Stimulated activated CD4-positive, alpha-beta T cell treated with anti-CD3 and anti-CD28 coated beads, Interleukin-12 subunit alpha, Interleukin-12 subunit beta, amount 100 ng/mL, for 48 hours (primary cell): Measurements from ENCODE around the gene OR2L2.
"Not testable (repeated sequence)": the region's sequence is repeated elsewhere in the genome, so short reads cannot be mapped to it uniquely, and the experiment has no call there.

Experiments used
- DNase-seq, 3 donors: peaks; one replicate each; pipeline ENCODE4 v3.0.0-alpha.2; 2020; ENCODE audit warnings: low read depth in 2 of 3, low spot score in 1 of 3

Gene OR2L2, protein sequence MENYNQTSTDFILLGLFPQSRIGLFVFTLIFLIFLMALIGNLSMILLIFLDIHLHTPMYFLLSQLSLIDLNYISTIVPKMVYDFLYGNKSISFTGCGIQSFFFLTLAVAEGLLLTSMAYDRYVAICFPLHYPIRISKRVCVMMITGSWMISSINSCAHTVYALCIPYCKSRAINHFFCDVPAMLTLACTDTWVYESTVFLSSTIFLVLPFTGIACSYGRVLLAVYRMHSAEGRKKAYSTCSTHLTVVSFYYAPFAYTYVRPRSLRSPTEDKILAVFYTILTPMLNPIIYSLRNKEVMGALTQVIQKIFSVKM

DNA sequence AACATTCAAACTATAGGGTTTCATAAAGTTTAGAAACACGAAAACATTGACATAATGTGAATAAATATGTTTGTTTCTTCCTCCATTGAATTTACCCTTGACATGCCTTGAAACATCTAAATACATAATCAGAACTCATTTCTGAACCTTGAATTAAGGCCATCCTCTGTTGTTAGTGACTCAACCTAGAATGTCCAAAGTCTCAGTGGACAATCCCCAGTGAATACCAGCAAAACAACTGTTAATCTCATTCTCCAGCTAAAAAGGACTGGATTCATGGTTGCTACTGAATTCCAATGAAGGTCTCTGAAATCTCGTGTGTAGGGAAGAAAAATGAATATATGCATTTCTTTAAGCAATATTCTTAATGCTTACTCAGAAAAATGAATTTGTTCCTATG, at the start of gene OR2L2:
Gene OR2L2, plus strand, starts transcription at position 301 of the 400 bp plus-strand sequence. CDS start 8,198 bp downstream, outside the sequence.
- DNase-seq = no peak

DNA sequence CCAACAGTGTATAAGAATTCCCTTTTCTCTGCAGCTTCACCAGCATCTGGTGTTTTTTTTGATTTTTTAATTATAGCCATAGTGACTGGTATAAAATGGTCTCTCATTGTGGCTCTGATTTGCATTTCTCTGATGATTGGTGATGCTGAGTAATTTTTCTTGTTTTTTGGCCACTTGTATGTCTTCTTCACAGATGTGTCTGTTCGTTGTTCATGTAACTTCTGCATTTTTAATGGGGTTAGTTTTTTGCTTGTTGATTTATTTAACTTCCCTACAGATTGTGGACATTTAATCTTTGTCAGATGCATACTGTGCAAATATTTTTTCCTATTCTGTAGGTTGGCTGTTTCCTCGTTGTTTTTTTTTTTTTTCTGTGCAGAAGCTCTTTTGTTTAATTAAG, 36.9 kb upstream of the OR2L2 start:
- DNase-seq = no peak

DNA sequence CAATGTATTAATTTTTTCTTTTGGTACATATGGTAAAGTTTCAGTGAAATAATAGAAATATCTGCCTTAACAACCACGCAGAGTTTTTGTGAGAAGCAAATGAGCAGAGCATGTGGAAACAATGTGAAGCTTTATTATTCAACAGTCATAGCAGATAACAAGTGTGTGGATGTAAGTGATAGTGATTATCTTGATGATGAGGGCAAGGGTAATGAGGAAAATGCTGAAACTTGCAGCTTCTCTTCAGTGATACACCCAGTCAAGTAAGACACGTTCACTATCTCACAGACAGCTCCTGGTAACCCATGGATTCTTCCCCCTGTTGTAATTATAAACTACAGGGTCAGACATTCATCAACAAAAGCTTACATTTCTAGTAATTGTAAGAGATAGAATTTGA, 31.1 kb upstream of the OR2L2 start:
- DNase-seq = no peak

DNA sequence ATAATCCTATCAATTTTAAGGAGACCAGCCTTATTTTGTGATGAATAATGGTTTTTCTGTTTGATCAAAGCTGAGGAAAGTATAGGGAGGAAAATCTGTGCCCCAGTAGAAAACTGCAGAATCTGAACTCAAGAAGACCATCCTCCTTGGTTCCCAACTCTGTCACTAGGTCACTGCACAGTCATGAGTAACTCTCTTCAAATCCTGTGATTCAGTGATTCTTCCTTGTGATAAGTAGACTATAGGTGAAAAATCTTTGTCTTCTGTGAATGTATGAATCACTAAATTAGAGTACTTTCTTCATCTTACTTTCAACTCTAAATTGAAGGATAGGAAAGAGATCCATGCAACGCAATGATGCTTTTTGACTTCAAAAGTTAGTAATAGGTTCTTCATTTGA, 29.7 kb upstream of the OR2L2 start:
- no peak for DNase-seq

DNA sequence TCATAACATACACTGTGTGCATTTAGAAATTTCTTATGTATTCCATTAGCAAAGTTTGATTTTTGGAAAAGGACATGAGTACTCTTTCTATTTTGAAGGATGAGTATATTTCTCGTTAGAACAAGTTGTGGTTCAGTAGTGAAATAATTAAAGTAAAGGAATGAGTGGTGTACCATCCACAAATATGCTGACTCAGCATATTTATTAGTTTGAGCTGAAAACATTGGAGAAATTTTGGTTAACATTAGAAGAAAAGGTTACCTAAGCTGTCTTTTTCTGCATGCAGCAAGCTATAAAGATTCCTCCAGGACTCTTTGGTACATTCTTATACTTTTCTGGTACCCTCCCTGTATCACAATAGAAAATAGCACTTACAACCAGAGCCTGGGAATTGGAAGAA, 22.1 kb upstream of the OR2L2 start:
- DNase-seq = no peak

DNA sequence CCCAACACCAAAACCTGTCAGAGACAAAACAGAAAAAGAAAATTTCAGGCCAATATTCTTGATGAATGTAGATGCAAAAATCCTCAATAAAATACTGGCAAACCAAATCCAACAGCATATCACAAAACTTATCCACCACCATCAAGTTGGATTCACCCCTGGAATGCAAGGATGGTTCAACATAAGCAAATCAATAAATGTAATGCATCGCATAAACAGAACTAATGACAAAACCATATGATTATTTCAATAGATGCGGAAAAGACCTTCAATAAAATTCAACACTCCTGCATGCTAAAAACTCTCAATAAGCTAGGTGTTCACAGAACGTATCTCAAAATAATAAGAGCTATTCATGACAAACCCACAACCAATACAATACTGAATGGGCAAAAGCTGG, 20.2 kb upstream of the OR2L2 start:
- DNase-seq = no peak

DNA sequence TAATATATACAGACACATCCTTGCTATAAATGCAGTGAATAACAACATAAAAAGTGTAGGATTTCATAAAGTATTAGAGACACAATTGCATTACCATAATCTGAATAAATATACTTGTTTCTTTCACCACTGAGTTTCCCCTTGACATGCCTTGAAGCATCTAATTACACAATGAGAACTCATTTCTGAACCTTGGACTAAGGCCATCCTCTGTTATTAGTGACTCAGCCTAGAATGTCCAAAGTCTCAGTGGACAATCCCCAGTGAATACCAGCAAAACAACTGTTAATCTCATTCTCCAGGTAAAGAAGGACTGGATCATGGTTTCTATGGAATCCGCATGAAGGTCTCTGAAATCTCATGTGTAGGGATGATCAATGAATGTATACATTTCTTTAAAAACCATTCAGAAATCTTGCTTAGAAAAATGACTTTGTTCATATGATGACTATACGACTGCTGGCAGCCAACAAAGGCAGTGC, 16.6 kb upstream of the OR2L2 start, which contains the start of gene OR2L5:
Gene OR2L5, plus strand, starts transcription at position 432 of the 482 bp plus-strand sequence. CDS start 8,288 bp downstream, outside the sequence.
- no peak for DNase-seq

DNA sequence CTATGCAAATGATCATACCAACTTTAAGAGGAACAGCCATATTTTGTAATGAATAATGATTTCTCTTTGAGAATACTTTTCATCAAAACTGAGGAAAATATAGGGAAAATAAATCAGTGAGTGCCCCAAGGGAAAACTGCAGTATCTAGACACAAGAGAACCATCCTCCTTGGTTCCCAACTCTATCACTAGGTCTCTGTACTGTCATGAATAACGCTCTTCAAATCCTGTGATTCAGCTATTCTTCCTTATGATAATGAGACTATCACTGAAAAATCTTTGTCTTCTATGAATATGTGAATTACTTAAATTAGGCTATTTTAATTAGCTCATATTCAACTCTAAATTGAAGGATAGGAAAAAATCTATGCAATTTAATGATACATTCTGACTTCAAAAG, 14.1 kb upstream of the OR2L2 start:
- no peak for DNase-seq

DNA sequence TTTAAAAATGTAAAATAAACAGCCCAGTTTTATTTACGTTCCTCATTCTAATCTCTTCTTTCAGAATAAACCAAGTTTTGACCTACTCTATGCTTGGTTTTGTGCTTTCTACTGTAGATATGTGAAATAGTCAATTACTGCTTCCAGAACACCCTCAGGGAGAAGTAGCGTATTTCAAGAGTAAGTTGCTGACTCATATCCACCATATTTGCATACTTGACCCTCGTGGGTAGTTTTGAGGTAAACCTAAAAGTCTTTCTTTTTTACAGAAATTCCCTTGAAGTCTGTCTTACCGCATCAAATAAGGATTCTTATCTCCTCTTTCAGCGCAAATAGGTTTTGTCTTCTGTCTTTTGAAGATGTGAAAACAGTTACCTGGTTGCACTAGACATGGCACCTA, 15.3 kb downstream of the OR2L2 start:
- DNase-seq = no peak

DNA sequence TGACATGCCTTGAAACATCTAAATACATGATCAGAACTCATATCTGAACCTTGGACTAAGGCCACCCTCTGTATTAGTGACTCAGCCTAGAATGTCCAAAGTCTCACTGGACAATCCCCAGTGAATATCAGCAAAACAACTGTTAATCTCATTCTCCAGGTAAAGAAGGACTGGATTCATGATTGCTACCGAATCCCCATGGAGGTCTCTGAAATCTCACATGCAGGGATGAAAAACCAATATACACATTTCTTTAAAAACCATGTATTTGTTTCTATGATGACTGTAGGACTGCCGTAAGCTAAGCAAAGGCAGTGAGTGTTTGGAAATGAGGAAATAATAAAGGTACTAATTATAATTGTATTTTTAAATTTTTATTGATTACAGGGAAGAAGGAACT, 16.7 kb downstream of the OR2L2 start, which contains the start of gene OR2L3:
Gene OR2L3, plus strand, starts transcription at position 301 of the 400 bp plus-strand sequence. CDS start 13,846 bp downstream, outside the sequence.
- DNase-seq = no peak

DNA sequence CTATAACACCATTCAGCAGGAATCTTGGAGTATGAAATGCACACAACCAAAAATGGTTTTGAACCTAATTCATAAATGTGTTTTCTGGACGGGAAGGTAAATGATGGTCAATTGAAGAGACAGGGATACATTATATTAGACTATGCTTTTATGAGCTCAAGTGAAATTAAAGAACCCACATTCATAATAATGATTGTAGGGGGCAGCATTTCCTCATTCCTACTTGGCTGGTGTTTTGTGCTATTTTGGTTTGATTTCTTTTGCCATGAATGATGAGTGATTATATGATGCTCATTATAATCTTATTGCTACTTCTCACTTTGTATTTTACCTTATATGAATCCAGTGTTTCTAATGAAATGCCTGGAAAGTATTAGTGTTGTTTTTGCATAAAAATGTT, 17.1 kb downstream of the OR2L2 start:
- DNase-seq = no peak

DNA sequence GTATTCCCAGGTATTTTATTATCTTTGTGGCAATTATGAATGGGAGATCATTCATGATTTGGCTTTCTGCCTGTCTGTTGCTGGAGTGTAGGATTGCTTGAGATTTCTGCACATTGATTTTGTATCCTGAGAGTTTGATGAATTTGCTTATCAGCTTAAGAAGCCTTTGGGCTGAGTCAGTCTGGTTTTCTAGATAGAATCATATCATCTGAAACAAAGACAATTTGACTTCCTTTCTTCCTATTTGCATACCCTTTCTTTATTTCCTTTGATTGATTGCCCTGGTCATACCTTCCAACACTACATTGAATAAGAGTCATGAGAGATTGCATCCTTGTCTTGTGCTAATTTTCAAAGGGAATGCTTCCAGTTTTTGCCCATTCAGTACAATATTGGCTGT, 24.8 kb downstream of the OR2L2 start:
- DNase-seq = no peak

DNA sequence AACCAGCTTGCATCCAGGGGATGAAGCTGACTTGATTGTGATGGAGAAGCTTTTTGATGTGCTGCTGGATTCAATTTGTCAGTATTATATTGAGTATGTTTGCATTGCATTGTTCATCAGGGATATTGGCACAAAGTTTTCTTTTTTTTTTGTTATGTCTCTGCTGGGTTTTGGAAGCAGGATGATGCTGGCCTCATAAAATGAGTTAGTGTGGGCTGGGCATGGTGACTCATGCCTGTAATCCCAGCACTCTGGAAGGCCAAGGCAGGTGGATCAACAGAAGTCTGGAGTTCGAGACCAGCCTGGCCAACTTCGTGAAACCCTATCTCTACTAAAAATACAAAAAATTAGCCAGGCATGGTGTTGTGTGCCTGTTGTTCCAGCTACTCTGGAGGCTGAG, 25.4 kb downstream of the OR2L2 start:
- no peak for DNase-seq

DNA sequence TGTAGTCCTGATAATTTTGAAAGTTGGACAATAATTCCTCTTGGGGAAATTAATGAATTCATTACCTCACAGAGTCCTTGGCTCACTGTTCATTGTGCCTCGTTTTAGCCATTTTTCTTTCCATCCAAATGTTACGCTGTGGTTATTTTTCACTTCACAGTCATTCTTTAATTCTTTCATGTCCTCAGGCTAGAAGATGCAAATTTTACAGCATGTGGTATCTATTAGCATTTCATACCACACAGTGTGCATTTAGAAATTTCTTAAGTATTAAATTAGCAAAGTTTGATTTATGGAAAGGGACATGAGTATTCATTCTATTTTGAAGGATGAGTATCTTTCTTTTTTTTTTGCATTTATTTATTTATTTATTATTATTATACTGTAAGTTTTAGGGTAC, 35.2 kb downstream of the OR2L2 start:
- DNase-seq = no peak

DNA sequence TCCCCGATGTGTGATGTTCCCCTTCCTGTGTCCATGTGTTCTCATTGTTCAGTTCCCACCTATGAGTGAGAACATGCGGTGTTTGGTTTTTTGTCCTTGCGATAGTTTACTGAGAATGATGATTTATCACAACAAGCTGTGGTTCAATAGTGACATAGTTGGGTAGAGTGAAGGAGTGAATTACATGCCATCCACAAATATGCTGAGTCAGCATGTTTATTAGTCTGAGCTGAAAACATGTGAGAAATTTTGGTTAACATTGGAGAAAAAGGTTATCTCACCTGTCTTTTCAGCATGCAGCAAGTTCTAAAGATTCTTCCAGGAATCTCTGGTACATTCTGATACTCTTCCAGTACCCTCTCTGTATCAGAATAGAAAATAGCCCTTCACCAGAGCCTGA, 35.7 kb downstream of the OR2L2 start:
- no peak for DNase-seq

DNA sequence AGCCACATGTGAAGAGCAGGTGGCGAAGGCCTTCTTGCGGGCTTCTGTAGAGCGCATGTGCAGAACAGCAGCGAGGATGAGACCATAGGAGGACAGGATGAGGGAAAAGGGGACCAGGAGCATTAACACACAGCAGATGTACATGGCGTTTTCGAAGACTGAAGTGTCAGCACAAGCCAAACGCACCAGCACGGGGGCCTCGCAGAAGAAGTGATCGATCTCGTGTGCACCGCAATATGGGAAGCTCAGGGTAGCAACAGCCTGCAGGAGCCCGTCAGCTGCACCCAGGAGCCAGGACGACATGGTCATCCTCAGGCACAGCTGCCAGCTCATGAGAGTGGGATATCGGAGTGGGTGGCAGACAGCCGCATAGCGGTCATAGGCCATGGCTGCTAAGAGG, 54.0 kb downstream of the OR2L2 start:
- not testable (repeated sequence) for DNase-seq
